ENCODE results near the gene AQP5. TPM values are rescaled to one million over a fixed set of nuclear protein-coding genes. Genes with fewer than 3 reads are reported as not detected.
"Not testable (repeated sequence)": the region's sequence is repeated elsewhere in the genome, so short reads cannot be mapped to it uniquely, and the experiment has no call there.

The AQP5 gene
- total RNA-seq, 1 donor from 2014 or later, result 0.81 TPM

DNA sequence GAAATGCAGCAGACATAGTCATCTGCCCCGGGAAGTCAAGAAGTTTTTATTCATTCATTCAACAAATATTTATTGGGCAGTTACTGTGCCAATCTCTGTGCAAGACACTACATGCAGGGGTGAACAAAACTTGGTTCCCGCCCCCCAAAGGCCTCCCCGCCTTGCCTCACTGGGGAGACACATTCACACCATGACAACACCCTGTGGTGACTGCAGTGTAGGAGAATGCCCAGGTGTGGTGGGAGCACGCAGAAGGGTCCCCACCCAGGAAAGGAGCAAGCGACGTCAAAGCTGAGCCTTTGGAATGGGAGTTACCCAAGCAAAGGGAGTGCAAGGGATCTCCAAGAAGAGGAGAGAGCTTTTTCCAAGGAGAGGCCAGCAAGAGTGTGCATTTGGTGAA, 9.5 kb downstream of the AQP5 start:
- no peak for ATAC-seq
- intact Hi-C loops (cut with DNase I), result no loop called here
- DNase-seq (ENCODE audit: missing footprints), result no peak

DNA sequence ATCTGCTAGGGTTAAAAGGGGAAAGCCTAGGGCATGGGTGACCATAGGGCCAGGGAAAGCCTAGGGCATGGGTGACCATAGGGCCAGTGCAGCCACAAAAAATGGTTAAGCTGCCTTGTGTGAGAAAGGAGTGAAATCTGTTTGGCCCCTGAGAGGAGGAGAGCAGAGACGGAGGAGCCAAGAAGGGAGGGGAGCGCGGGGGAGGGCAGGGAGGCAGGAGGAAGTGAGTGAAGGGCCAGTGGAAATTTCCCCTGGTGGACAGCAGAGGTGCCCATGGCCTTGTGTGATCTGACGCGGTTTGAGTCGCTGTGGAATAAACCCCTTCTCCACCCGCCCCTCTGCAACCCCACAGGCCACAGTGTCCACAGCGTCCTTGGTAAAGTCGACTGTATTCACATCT, 10.5 kb downstream of the AQP5 start:
- DNase-seq (ENCODE audit: missing footprints) (no peak), ATAC-seq (no peak)
- intact Hi-C loops (cut with DNase I), result no loop called here

DNA sequence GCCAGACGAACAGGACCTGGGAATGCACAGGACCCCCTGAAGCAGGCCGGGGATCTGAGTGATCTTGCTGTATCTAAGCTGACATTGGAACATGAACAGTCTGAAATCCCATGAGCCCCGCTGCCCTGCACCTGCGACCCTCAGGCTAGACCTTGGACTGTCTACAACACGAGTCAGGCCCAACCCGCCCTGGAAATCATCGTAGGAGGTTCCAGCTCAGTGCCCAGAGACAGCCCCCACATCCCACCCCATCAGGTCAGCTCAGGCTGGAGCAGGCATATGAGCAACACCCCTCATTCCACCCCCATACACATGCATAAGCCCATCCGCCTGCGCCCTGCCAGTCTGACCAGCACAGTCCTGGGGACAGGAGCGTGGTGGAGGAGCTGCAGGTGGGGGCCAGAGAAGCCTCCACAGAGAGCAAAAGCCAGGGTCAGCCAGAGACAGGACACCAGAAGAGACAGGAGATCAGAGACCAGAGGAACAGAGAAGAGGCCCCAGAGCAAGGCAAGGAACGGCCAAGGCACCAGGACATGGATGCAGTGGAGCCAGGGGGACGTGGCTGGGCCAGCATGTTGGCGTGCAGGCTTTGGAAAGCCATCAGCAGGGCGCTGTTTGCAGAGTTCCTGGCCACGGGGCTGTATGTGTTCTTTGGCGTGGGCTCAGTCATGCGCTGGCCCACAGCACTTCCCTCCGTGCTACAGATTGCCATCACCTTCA, 11.1 kb downstream of the AQP5 start, which contains the start of gene AQP6:
TSS of gene AQP6 (plus strand) at position 307 of the 720 bp plus-strand sequence. CDS start at position 534, 227 bp downstream.
- DNase-seq (ENCODE audit: missing footprints), result no peak
- no peak for ATAC-seq
- intact Hi-C loops (cut with DNase I), result no loop called here

DNA sequence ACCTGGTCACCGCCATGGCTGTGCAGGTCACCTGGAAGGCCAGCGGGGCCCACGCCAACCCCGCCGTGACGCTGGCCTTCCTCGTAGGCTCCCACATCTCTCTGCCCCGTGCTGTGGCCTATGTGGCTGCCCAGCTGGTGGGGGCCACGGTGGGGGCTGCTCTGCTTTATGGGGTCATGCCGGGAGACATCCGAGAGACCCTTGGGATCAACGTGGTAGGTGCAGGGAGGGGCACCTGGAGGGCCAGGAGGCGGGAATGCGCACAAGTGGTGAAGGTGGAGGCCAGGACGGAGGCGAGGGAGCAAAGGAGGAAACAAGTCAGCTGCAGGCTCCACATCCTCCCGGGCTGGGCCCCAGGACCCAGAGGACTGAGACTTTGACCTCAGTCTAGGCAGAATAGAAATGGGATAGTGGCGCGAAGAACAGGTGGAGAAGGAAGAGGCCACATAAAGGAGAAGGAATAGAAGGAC, 11.7 kb downstream of the AQP5 start:
- DNase-seq (ENCODE audit: missing footprints) (no peak), ATAC-seq (no peak)
- intact Hi-C loops (cut with DNase I), result no loop called here

DNA sequence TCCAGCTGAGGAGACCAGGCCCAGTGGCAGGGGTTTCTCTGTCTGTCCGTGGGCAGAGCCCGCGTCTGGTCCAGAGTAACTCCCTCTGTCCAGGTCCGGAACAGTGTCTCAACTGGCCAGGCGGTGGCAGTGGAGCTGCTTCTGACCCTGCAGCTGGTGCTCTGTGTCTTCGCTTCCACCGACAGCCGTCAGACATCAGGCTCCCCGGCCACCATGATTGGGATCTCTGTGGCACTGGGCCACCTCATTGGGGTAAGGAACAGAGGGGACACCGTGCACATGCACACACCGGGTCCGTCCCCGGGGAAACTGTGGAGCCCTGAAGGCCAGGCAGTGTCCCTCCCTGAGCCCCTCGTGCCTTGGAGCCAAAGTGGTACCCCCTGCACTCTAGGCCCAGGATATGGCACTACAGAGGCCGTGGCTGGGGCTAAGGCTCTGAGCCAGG, 12.6 kb downstream of the AQP5 start:
- DNase-seq (ENCODE audit: missing footprints) (peak; percentile 78), ATAC-seq (peak; percentile 87)
- intact Hi-C loops (cut with DNase I), result loop anchor here (2.0 kb wide), 1 partner anchor 83 kb away; the partner anchor contains the start of gene ASIC1

DNA sequence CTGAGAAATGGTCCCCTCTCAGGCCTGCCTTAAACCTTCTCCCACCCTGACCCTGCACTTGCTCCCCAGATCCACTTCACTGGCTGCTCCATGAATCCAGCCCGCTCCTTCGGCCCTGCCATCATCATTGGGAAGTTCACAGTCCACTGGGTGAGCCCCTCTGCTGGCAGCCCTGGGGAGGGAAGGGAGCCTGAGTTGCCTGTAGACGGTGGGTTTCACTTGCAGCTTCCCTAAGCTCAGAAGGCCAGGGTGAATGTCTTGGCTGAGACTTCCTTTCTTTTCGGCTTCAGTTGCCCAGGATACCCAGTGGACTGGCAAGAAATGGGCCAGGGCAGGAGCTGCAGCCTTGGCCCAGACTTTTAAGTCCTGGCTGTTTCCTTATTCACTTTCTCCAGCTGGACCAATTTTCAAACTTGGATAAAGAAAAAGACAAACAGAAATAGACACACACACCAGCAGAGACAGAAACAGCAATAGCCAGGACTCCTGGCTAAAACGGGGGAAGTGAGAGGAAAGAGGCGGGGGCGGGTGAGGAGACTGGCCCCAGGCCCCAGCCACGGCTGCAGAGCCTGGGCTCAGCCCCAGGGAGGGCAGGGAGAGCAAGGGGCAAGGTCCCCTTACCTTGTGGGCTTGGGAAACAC, 13.1 kb downstream of the AQP5 start:
- DNase-seq (ENCODE audit: missing footprints) (no peak), ATAC-seq (peak; percentile 23)
- intact Hi-C loops (cut with DNase I), result loop anchor here (2.0 kb wide), 1 partner anchor 82 kb away; the partner anchor contains the start of gene ASIC1

DNA sequence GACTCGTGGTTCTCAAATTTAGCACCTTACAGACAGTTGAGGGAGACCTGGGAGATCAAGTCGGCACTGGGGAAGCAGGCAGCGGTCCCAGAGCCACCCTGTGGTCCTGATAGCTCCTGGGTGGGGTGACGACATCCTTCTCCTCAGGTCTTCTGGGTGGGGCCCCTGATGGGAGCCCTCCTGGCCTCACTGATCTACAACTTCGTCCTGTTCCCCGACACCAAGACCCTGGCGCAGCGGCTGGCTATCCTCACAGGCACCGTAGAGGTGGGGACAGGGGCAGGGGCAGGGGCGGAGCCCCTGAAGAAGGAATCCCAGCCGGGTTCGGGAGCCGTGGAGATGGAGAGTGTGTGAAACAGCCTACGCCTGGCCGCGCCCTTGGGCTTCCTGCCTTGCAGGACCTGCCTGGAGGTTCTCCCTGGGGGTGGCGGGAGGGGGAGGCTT, 13.7 kb downstream of the AQP5 start:
- ATAC-seq (no peak), DNase-seq (ENCODE audit: missing footprints) (no peak)
- intact Hi-C loops (cut with DNase I), result loop anchor here (2.0 kb wide), 1 partner anchor 81 kb away; the partner anchor contains the start of gene ASIC1

DNA sequence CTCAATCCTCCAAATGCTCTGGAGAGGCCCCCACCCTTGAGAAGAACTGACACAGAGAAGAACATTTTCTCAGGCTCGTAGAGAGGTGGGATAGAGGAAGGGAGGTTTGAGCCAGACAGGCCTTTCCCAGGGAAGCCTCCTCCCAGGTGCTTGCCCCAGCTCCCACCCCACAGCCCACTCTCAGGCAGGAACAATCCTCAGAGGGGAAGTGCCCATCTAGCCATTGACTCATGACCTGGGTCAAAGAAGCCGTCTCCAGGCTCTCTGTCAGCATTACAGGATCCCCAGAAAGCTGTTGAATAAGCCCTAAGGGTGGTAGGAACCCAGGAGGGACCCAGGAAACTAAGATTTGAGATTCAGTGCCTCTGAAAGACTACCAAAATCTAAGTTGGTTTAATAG, 14.9 kb downstream of the AQP5 start:
- intact Hi-C loops (cut with DNase I), result no loop called here

DNA sequence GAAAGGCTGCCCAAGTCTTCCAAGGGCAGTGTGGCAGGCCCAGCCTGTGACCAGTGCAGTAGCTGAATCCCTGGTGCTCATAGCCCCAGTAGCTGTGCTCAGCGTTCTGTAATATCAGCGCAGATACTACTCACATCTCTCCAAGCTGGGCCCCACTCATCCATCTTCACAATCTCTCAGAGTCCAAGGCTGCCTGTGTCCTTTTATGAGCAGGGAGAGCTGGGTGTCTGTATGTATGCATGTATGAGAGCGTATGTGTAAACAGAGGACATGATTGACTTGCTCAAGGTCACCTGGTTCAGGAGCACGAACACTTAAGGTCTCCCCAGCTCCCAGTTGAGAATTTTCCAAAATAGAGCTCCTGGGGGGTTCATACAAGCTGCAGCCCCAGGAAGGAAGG, 16.5 kb downstream of the AQP5 start:
- DNase-seq (ENCODE audit: missing footprints), result no peak
- no peak for ATAC-seq
- intact Hi-C loops (cut with DNase I), result no loop called here

More for the DNA sequence above, 14.9 kb downstream of the AQP5 start:
- no peak for DNase-seq (ENCODE audit: missing footprints)
- ATAC-seq, result no peak

DNA sequence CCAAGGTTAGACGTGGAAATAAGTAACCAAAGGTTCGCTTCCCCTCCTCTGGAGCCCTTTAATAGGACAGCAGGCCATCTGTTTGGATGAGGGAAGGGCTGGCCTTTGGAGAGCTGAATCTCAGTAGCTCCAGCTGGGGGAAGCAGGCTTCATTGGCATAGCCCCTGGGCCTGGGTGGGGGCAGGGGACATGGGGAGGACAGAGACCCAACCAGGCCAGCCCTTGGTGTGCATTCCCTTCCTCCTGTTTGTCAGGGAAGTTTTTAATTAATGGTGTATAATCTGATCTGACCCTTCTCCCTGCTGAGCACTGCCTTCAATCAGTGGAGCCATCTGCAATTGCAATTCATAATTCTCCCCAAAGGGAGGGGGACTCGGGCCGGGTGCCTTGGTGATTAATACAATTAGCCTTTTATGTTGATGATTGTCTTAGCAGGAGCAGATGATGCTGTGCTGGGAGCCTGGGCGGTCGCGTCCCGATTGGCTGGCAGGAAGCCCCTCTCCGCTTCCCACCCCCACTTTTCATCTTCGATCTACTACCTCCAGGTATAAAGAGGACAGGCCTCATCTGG, 17.4 kb downstream of the AQP5 start:
- DNase-seq (ENCODE audit: missing footprints) (no peak), ATAC-seq (no peak)
- intact Hi-C loops (cut with DNase I), result no loop called here

DNA sequence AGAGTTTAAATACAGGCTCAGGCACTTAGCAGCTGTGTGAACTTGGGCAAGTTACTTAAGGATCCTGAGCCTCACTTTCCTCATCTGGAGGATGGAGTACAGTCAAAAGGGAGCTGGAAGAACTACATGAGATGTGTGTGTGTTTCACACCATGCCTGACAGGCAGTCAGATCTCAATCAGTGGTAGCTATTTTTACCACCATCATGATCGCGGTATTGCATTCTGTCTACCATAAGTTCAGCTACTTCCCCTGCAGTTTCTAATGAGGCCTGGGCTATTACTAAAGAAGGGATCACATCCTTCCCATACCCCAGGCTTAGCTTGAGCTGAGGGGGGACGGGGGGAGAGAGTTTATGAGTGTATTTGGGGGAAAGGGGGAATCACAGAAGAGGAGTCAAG, 18.1 kb downstream of the AQP5 start:
- no peak for DNase-seq (ENCODE audit: missing footprints)
- no peak for ATAC-seq
- intact Hi-C loops (cut with DNase I), result no loop called here

DNA sequence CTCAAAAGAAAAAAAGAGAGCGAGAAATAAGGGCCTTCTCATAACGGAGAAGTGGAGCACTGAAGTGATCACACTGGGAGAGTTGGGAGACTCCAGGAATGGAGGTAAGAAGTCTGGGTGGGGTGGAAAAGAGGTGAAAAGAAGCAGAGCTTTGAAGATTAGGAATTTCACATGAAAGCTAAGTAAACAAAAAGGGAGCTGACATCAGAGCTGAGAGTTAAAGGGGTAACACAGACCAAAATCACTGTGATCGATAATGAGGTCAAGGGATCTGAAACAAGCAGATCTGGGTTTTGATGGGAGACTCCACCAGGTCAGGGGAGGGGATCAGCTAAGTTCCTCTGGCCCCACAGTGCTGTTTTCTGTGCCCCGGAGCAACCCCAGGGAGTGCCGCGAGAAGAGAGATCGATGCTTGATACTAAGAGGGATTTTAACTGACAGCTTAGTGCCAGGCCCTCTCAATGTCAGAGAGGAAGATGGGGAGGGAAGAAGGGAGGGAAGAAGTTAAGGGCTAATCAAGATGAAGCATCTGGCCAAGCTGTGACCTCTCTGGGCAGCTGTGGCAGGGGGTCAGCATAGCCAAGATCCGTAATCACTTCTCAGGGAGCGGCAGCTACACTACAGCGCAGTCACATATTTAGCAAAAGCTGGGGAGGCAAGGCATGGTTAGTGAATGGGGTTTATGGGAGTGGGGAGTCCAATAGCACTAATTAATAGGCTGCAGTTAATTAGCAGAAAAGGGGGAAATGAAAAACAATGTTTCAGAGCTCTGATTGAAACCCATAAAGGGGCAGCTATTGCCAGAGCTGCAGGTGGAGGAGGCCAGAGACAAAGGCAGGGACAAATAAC, 19.1 kb downstream of the AQP5 start:
- DNase-seq (ENCODE audit: missing footprints) (no peak), ATAC-seq (no peak)
- intact Hi-C loops (cut with DNase I), result no loop called here

DNA sequence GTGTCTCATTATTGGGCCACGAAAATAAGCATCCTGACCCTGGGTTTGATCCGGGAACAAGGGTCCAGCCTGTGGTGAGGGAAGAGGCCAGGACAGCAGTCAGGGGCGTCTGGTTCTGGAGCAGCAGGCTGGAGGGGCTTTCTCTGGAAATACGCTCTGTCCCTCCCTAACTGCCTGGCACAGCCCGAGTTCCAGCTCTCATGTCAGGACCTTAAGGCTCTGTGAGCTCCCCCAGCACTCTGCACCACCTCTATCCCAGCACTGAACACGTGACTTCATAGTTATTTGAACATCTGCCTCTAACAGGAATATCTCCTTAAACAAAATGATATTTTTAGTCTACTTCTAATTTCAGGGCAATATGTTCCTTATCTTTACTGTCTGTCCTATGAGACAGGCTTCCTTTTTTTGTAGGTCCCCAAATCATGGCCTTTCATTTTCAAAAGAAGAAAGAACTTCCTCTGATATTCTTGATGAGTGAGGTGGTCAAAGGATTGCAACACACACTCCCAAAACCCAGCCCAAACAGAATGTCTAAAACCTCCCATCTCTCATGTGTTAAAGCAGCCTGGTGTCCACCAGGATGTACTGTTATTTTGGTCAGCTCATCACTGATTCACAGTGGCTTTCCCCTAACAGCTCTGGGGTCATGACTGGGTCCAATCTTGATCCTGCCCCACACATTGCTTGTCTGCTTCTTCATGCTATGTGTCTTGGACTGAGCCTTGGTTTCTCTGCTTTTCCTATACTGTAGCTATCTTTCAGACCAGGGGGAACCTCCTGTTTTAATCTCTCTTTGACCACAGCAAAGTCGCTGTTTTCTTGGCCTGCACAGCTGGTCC, 20.8 kb downstream of the AQP5 start:
- ATAC-seq (no peak), DNase-seq (ENCODE audit: missing footprints) (no peak)
- intact Hi-C loops (cut with DNase I), result no loop called here

DNA sequence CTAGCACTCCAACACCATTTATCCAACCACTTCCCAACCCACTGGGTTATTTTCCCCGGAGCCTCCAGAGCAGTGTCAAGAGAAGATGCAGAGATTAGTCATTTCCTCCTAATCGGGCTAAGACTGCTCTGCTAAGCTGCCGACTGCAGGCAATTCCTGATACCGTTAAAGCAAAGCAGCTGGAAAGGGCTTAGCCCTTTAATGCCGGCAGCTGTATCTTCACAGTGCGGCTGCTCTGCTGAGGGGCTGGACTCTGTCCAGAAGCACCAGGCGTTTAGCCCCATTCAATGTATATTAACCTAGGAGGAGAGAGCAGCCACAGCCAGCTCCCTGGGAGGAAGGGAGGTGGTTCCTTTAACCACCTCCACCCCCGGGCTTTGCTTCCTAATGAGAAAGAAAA, 22.2 kb downstream of the AQP5 start:
- intact Hi-C loops (cut with DNase I), result no loop called here
- peak; percentile 77 for ATAC-seq
- no peak for DNase-seq (ENCODE audit: missing footprints)

DNA sequence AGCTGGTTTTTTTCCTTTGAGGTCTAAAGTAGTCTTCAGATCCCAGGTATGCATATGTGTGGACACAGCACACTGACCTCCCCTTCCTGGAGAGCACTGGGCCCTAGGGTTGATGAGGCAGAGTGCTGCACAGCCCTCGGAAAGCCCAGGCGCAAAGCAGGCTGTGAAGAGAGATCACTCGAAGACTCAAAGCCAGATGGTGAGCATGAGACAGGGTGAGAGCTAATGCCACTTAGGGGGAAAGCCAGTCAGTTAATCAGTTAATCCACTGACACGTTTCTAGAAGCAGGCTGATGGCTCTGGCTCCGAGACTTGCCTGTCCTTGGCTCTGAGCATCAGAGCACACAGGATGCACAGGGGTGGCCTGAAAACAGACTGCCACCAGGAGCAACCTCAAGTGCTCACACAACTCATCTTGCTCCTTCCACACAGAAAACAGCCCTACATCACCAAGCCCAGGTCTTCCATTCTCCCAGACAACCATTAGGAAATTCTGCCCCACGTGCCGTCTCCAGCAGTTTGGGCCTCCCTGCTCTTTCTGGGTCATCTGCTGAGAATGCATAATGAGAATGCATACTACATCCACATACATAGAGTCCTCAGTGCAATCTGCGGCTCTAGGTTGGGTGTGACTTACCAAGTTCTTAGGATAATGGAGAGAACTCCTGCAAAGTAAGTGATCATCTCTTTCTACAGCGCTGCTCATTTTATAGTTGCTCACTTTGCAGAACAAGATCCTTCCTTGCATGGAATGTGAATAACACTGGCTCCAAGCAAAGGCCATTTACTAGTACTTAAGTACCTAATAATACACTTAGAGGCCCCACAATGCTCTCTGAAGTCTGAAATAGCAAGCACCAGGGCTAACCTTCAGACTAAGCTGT, 23.0 kb downstream of the AQP5 start:
- ATAC-seq (no peak), DNase-seq (ENCODE audit: missing footprints) (no peak)
- intact Hi-C loops (cut with DNase I), result no loop called here

DNA sequence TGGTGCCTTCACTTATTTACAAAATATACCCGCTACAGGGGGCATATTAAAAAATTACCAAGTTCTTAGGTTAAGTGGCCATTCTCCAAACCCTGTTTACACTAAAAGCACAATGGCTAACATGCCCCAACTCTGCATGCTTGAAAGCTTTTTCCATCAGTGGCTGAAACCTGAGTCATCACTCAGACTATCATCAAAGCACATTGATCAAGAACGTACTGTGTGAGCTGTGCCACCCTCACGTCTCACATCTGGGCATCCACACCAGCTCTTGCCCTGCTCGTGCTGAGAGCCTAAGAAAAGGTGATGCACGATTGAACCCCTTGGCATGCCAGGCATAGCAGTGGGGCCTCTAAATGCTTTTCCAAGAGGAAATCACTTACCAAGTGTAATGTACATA, 24.3 kb downstream of the AQP5 start:
- ATAC-seq, result no peak
- no peak for DNase-seq (ENCODE audit: missing footprints)
- intact Hi-C loops (cut with DNase I), result no loop called here

DNA sequence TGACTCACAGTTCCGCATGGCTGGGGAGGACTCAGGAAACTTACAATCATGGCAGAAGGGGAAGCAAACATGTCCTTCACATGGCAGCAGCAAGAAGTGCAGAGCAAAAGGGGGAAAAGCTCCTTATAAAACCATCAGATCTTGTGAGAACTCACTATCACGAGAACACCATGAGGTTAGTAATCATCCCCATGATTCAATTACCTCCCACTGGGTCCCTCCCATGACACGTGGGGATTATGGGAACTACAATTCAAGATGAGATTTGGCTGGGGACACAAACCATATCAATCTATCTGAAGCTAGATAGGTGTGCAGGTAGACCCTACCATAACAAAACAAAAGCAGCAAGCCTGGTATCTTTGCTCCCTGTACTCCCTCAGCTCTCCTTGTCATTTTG, 24.8 kb downstream of the AQP5 start:
- intact Hi-C loops (cut with DNase I); DNase-seq (ENCODE audit: missing footprints); ATAC-seq: not testable (repeated sequence)
